Epidermal melanocyte (primary cell): ENCODE measurements around the gene DOK3.

ENCODE experiments used
- DNase-seq: peaks from one replicate; pipeline ENCODE4 v3.0.0; 2011; ENCODE audit warnings: low spot score; ENCODE audit not compliant: insufficient read length

DOK3 gene

DNA sequence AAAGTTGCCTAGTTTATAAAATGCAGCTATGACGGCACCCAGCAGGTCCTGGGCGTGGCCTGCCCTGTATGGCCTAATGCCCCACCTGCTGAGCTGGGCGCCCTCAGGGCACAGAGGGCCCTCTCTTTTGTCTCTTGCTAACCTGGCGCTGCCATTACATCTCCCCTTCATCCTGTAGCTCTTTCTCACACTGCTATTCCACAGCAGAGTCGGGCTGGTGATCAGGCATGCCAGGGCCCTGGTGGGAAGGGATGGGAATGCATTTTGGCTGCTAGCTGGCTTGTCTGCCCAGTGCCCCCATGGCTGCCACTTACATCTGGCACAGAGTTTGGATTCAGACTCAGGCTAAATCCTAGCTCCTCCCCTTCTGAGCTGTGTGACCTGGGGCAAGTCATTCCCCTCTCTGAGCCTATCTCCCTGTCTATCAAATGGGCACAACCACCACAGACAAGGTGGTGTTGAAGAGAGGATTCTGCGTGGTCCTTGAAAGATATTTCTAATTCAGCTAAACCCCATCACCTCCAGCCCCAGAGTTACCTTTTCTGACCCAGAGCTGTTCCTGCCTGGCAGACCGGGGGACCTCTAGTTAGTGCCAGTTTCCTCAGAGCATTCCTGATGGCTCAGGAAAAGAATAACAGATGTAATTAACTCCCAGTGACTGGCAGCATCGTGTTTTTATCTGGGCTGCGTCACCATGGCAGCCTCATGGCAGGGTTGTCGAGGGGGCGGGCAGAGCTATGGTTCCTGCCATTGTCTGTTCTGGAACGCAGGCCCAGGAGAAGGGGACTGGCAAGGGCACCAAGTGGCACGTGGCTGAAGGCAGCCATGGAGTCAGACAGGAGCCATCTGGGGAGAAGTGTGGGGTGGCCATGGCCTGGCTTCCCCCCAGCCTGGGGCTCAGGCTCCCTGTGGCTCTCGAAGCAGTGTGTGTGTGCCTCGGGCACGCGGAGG, 56.7 kb downstream of the DOK3 start:
- no peak for DNase-seq
